ENCODE results near the gene CXorf65.

DNA sequence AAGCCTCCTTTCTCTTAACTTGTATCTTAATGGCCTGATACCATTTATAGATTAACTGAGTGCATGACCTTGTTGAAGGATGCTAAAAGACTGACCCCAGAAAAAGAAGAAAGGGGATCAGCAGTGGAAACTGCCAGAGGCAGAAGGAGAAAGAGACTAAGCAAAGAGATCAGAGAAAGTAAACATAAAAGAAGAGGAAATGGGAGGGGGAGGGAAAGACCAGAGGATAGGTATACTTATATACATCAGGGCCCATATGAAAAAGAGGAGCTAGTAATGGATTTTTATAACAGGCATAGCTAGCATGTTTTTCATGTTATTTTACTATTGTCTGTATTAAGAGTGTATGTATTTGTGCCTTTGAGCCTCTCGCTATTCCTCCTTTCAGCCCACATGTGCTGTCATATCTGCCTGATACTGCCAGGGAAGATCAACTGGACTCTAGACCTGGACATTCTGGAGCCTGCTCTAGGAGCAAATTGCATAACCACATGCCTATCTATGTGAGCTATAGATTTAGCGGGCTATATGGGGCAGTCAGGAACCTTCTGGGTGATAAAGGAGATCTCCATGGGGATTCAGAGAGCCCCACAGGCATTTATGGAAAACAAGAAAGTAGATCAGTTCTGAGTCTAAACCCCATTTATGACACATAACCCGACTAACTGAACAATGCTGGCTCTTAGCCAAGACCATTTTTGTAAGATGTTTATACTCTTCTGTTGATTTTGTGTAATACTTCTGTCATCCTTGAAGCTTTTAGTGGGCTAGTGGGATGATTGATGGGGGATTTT is 25.0 kb downstream of the CXorf65 start:
- TF ChIP-seq EZH2 (IDR thresholded peaks at IDR 0.05; ENCODE audit: insufficient read depth, poor library complexity, severe bottlenecking) (no peak), EZH2phosphoT487 (IDR thresholded peaks at IDR 0.05; ENCODE audit: insufficient read depth, low read depth) (no peak)
